Loucy (cell line): Measurements from ENCODE around the gene RSKR.

Experiments used
- H2AFZ ChIP-seq: fragments of 200-600 bp; sonication (generic); 2 replicates; pipeline ENCODE4 v1.6.0; 2016; ENCODE audit warnings: antibody characterized with exemption, mild to moderate bottlenecking, low read length, moderate library complexity
- H3F3A ChIP-seq: fragments of 200-600 bp; 2 replicates; pipeline ENCODE4 v1.6.0; 2016; ENCODE audit warnings: antibody characterized with exemption, low read depth, mild to moderate bottlenecking
- H3K27me3 ChIP-seq: fragments of 200-600 bp; sonication (generic); 2 replicates; pipeline ENCODE4 v1.6.1; 2014; ENCODE audit warnings: low read length, mild to moderate bottlenecking; ENCODE audit not compliant: insufficient read depth, poor library complexity, severe bottlenecking
- H3K36me3 ChIP-seq: fragments of 200-600 bp; sonication (generic); 2 replicates; pipeline ENCODE4 v1.6.1; 2016; ENCODE audit warnings: low read length; ENCODE audit not compliant: insufficient read depth
- H3K4me1 ChIP-seq: fragments of 200-600 bp; sonication (generic); 2 replicates; pipeline ENCODE4 v1.5.1; 2014; ENCODE audit warnings: low read length, mild to moderate bottlenecking; ENCODE audit not compliant: insufficient read depth, poor library complexity, severe bottlenecking
- H3K4me2 ChIP-seq: fragments of 200-600 bp; sonication (generic); 2 replicates; pipeline ENCODE4 v1.6.0; 2014; ENCODE audit warnings: antibody characterized with exemption, low read length, low read depth, mild to moderate bottlenecking; ENCODE audit not compliant: poor library complexity, severe bottlenecking
- H3K4me3 ChIP-seq: fragments of 200-600 bp; sonication (generic); 2 replicates; pipeline ENCODE4 v1.5.1; 2014; ENCODE audit warnings: low read length, mild to moderate bottlenecking, mixed read lengths; ENCODE audit not compliant: poor library complexity, severe bottlenecking
- H3K79me2 ChIP-seq: fragments of 200-600 bp; sonication (generic); 2 replicates; pipeline ENCODE4 v1.6.1; 2014; ENCODE audit warnings: low read length; ENCODE audit not compliant: insufficient read depth
- H3K9ac ChIP-seq: fragments of 200-600 bp; sonication (generic); 2 replicates; pipeline ENCODE4 v1.6.0; 2014; ENCODE audit warnings: mild to moderate bottlenecking, low read depth, low read length, moderate library complexity; ENCODE audit not compliant: poor library complexity, severe bottlenecking
- H3K9me2 ChIP-seq: fragments of 200-600 bp; sonication (generic); replicated peaks from 2 replicates; pipeline ENCODE4 v1.6.1; 2016; ENCODE audit warnings: low read depth, low read length, mixed read lengths
- H3K9me3 ChIP-seq: fragments of 200-600 bp; sonication (generic); 2 replicates; pipeline ENCODE4 v1.6.1; 2014; ENCODE audit warnings: mild to moderate bottlenecking, antibody characterized with exemption, low read length, low read depth; ENCODE audit not compliant: insufficient read depth
- H4K20me1 ChIP-seq: fragments of 200-600 bp; sonication (generic); 2 replicates; pipeline ENCODE4 v1.6.0; 2014; ENCODE audit warnings: antibody characterized with exemption, low read length, mild to moderate bottlenecking; ENCODE audit not compliant: insufficient read depth, poor library complexity, severe bottlenecking
- EZH2phosphoT487 ChIP-seq: fragments of 200-600 bp; IDR thresholded peaks from 2 replicates; pipeline ENCODE4 v1.6.1; 2018; ENCODE audit warnings: antibody characterized with exemption, mild to moderate bottlenecking, moderate library complexity, borderline replicate concordance
- TF ChIP-seq, protein P1 (sequence below): fragments of 200-600 bp; sonication (generic); conservative IDR thresholded peaks from 2 replicates; pipeline ENCODE4 v1.5.1; 2014; ENCODE audit warnings: mild to moderate bottlenecking, antibody characterized with exemption, low read length

The RSKR gene

GRCh38 chr17:28584434-28584833 lies 29.6 kb downstream of the RSKR start:
- H3K4me1 ChIP-seq: no peaks in the 10 kb centered on the region
- peaks cover 82% of the 10 kb centered on the region; the same call in 1 of the 2 replicates for H3K36me3 ChIP-seq
- no peaks in the 10 kb centered on the region for H4K20me1 ChIP-seq
- no peak overlapping the region for H3K9ac ChIP-seq
- no peak overlapping the region for H2AFZ ChIP-seq
- no peaks in the 10 kb centered on the region for H3K9me2 ChIP-seq
- H3K9me3 ChIP-seq: no peaks in the 10 kb centered on the region
- H3K4me3 ChIP-seq: no peak overlapping the region
- TF ChIP-seq EZH2phosphoT487: no peak
- TF ChIP-seq, protein P1, sequence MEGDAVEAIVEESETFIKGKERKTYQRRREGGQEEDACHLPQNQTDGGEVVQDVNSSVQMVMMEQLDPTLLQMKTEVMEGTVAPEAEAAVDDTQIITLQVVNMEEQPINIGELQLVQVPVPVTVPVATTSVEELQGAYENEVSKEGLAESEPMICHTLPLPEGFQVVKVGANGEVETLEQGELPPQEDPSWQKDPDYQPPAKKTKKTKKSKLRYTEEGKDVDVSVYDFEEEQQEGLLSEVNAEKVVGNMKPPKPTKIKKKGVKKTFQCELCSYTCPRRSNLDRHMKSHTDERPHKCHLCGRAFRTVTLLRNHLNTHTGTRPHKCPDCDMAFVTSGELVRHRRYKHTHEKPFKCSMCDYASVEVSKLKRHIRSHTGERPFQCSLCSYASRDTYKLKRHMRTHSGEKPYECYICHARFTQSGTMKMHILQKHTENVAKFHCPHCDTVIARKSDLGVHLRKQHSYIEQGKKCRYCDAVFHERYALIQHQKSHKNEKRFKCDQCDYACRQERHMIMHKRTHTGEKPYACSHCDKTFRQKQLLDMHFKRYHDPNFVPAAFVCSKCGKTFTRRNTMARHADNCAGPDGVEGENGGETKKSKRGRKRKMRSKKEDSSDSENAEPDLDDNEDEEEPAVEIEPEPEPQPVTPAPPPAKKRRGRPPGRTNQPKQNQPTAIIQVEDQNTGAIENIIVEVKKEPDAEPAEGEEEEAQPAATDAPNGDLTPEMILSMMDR: no peak
- H3F3A ChIP-seq: no peaks in the 10 kb centered on the region
- no peak overlapping the region for H3K4me2 ChIP-seq
- H3K79me2 ChIP-seq: peaks cover 15% of the 10 kb centered on the region
- H3K27me3 ChIP-seq: no peaks in the 10 kb centered on the region

DNA sequence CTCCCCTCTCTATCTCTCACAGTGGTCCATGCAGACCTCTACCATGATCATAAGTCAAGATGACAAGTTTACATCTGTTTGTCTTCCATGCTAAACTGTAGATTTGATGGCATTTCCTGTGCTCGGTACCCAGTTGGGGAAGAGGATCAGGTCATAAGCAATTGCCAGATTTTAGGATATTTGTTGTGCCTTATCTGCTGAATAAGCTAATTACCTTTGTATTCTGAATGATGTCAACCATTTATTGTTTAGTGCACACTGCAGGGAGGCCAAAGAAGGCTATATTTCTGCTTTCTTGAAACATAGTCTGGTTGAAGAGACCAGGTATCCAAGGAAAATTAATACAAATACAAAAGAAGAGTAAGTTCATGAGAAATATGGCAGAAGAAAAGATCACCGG lies 31.5 kb downstream of the RSKR start:
- H3K36me3 ChIP-seq: peaks cover 84% of the 10 kb centered on the region; the same call in 1 of the 2 replicates
- H3F3A ChIP-seq: no peaks in the 10 kb centered on the region
- H3K4me1 ChIP-seq: no peaks in the 10 kb centered on the region
- H4K20me1 ChIP-seq: no peaks in the 10 kb centered on the region
- H3K79me2 ChIP-seq: peaks cover 1% of the 10 kb centered on the region; the same call in 1 of the 2 replicates
- no peak overlapping the region for H3K9ac ChIP-seq
- H3K4me3 ChIP-seq: no peak overlapping the region
- no peak for TF ChIP-seq EZH2phosphoT487
- TF ChIP-seq, protein P1: no peak
- no peak overlapping the region for H2AFZ ChIP-seq
- no peaks in the 10 kb centered on the region for H3K27me3 ChIP-seq
- H3K4me2 ChIP-seq: no peak overlapping the region
- no peaks in the 10 kb centered on the region for H3K9me2 ChIP-seq
- no peaks in the 10 kb centered on the region for H3K9me3 ChIP-seq

DNA sequence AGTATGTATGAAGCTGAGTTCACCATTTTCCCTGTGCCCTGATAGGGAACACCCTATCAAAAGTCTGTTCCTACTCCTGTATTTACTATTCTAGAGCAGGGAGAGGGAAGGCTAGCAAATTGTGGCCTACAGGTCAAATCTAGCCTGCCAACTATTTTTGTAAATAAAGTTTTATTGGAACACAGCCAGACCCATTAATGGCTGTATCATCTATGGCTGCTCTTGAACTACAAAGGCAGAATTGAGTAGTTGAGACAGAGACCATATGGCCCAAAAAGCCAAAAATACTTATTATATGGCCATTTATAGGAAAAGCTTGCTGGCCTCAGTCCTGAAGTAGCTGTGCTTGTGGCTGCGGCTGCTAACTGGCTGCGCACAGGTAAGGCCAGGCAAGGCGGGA lies 33.0 kb downstream of the RSKR start:
- H3K36me3 ChIP-seq: peaks cover 83% of the 10 kb centered on the region; the same call in 1 of the 2 replicates
- no peaks in the 10 kb centered on the region for H3K27me3 ChIP-seq

More for the DNA sequence above, 33.0 kb downstream of the RSKR start:
- H2AFZ ChIP-seq: no peak overlapping the region
- no peaks in the 10 kb centered on the region for H3K4me1 ChIP-seq
- H3K4me2 ChIP-seq: no peak overlapping the region
- H3K9me3 ChIP-seq: no peaks in the 10 kb centered on the region
- no peaks in the 10 kb centered on the region for H4K20me1 ChIP-seq
- H3F3A ChIP-seq: no peaks in the 10 kb centered on the region
- H3K4me3 ChIP-seq: no peak overlapping the region
- H3K9ac ChIP-seq: no peak overlapping the region
- TF ChIP-seq EZH2phosphoT487: no peak
- TF ChIP-seq, protein P1: no peak
- no peaks in the 10 kb centered on the region for H3K9me2 ChIP-seq
- H3K79me2 ChIP-seq: no peaks in the 10 kb centered on the region
